GM19025 (cell line): ENCODE results near the gene IGFL3.
"Not testable (repeated sequence)": the region's sequence is repeated elsewhere in the genome, so short reads cannot be mapped to it uniquely, and the experiment has no call there.

ENCODE experiments used
- ATAC-seq: cut with Tn5 transposase; IDR thresholded peaks from one replicate; pipeline ENCODE4 v1.9.1; 2021; ENCODE audit warnings: mild to moderate bottlenecking, low read depth, moderate library complexity; ENCODE audit not compliant: unreplicated experiment

Gene IGFL3

GRCh38 chr19:46126086-46126580, 1.6 kb upstream of the IGFL3 start:
- no peak for ATAC-seq

- ATAC-seq = no peak
These were observed 959 bp upstream of the IGFL3 start for GRCh38 chr19:46125447-46125846.

GRCh38 chr19:46118136-46118535, 6.4 kb downstream of the IGFL3 start:
- ATAC-seq = no peak

GRCh38 chr19:46116121-46116520, 8.4 kb downstream of the IGFL3 start:
- no peak for ATAC-seq

GRCh38 chr19:46115396-46116106, 8.9 kb downstream of the IGFL3 start:
- ATAC-seq = no peak

- ATAC-seq = no peak
These were observed 10.8 kb downstream of the IGFL3 start for GRCh38 chr19:46113726-46114125.

- ATAC-seq = no peak
These were observed 12.0 kb downstream of the IGFL3 start for GRCh38 chr19:46112527-46112926.

GRCh38 chr19:46111376-46111775, 13.1 kb downstream of the IGFL3 start:
- no peak for ATAC-seq

GRCh38 chr19:46109876-46110275, 14.6 kb downstream of the IGFL3 start:
- ATAC-seq = no peak

GRCh38 chr19:46107371-46107770, 17.1 kb downstream of the IGFL3 start:
- no peak for ATAC-seq

GRCh38 chr19:46102333-46102732, 22.2 kb downstream of the IGFL3 start:
- not testable (repeated sequence) for ATAC-seq

- ATAC-seq = no peak
These were observed 23.2 kb downstream of the IGFL3 start for GRCh38 chr19:46101293-46101692.

GRCh38 chr19:46100344-46100743, 24.1 kb downstream of the IGFL3 start:
- no peak for ATAC-seq

- ATAC-seq = no peak
These were observed 34.0 kb downstream of the IGFL3 start for GRCh38 chr19:46090444-46090843.

- no peak for ATAC-seq
These were observed 35.1 kb downstream of the IGFL3 start for GRCh38 chr19:46089432-46089831.

- ATAC-seq = no peak
These were observed 36.4 kb downstream of the IGFL3 start for GRCh38 chr19:46088101-46088500.

GRCh38 chr19:46085888-46086287, 38.6 kb downstream of the IGFL3 start:
- ATAC-seq = no peak

- no peak for ATAC-seq
These were observed 41.8 kb downstream of the IGFL3 start for GRCh38 chr19:46082728-46083050.

GRCh38 chr19:46081928-46082727, 42.4 kb downstream of the IGFL3 start:
- no peak for ATAC-seq

- no peak for ATAC-seq
These were observed 43.9 kb downstream of the IGFL3 start for GRCh38 chr19:46080561-46080960.

- ATAC-seq = no peak
These were observed 44.9 kb downstream of the IGFL3 start for GRCh38 chr19:46079576-46079975.
